ENCODE results near the gene LRMDA.

Gene LRMDA

GRCh38 chr10:76552091-76552873, 1120.9 kb downstream of the LRMDA start:
- no peak overlapping the region for H3K27ac ChIP-seq
- H3K4me3 ChIP-seq (ENCODE audit: low read depth, low read length) = no peak overlapping the region
- H3K9me3 ChIP-seq (ENCODE audit: severe bottlenecking) = no peaks in the 10 kb centered on the region
- no peaks in the 10 kb centered on the region for H3K27me3 ChIP-seq (ENCODE audit: insufficient read depth, low read depth, severe bottlenecking)
- no peak for TF ChIP-seq CTCF (IDR thresholded peaks at IDR 0.05; ENCODE audit: low read depth, low read length)
- H3K36me3 ChIP-seq = no peaks in the 10 kb centered on the region
- DNase-seq = no peak

- no peak for TF ChIP-seq CTCF (IDR thresholded peaks at IDR 0.05; ENCODE audit: low read depth, low read length)
- Histone ChIP-seq H3K27ac (no peak overlapping the region), H3K9me3 (ENCODE audit: severe bottlenecking) (no peaks in the 10 kb centered on the region), H3K27me3 (ENCODE audit: insufficient read depth, low read depth, severe bottlenecking) (no peaks in the 10 kb centered on the region), H3K36me3 (no peaks in the 10 kb centered on the region), H3K4me3 (ENCODE audit: low read depth, low read length) (no peak overlapping the region)
- no peak for DNase-seq
These were observed 1122.0 kb downstream of the LRMDA start for GRCh38 chr10:76553263-76554032.

- no peak overlapping the region for H3K27ac ChIP-seq
- no peaks in the 10 kb centered on the region for H3K36me3 ChIP-seq
- no peaks in the 10 kb centered on the region for H3K9me3 ChIP-seq (ENCODE audit: severe bottlenecking)
- H3K4me3 ChIP-seq (ENCODE audit: low read depth, low read length) = no peak overlapping the region
- DNase-seq = no peak
- TF ChIP-seq CTCF (IDR thresholded peaks at IDR 0.05; ENCODE audit: low read depth, low read length) = no peak
- H3K27me3 ChIP-seq (ENCODE audit: insufficient read depth, low read depth, severe bottlenecking) = no peaks in the 10 kb centered on the region
These were observed 1122.6 kb downstream of the LRMDA start for GRCh38 chr10:76554033-76554408.

GRCh38 chr10:76554478-76554877, 1123.1 kb downstream of the LRMDA start:
- H3K9me3 ChIP-seq (ENCODE audit: severe bottlenecking) = no peaks in the 10 kb centered on the region
- H3K27ac ChIP-seq = no peak overlapping the region
- no peak for TF ChIP-seq CTCF (IDR thresholded peaks at IDR 0.05; ENCODE audit: low read depth, low read length)
- no peak for DNase-seq
- H3K4me3 ChIP-seq (ENCODE audit: low read depth, low read length) = no peak overlapping the region
- H3K36me3 ChIP-seq = no peaks in the 10 kb centered on the region
- H3K27me3 ChIP-seq (ENCODE audit: insufficient read depth, low read depth, severe bottlenecking) = no peaks in the 10 kb centered on the region

GRCh38 chr10:76555067-76555670, 1123.7 kb downstream of the LRMDA start:
- Histone ChIP-seq H3K36me3 (no peaks in the 10 kb centered on the region), H3K27ac (no peak overlapping the region), H3K4me3 (ENCODE audit: low read depth, low read length) (no peak overlapping the region), H3K27me3 (ENCODE audit: insufficient read depth, low read depth, severe bottlenecking) (no peaks in the 10 kb centered on the region), H3K9me3 (ENCODE audit: severe bottlenecking) (no peaks in the 10 kb centered on the region)
- no peak for TF ChIP-seq CTCF (IDR thresholded peaks at IDR 0.05; ENCODE audit: low read depth, low read length)
- no peak for DNase-seq

Measured in WERI-Rb-1 (cell line).